ENCODE measurements around the gene ILDR1. TPM values are rescaled to one million over a fixed set of nuclear protein-coding genes. Genes with fewer than 3 reads are reported as not detected.
A peak's percentile ranks its signal among the peaks of the same experiment; 100 is the strongest.
"Not testable (repeated sequence)": the region's sequence is repeated elsewhere in the genome, so short reads cannot be mapped to it uniquely, and the experiment has no call there.

ILDR1 gene
- total RNA-seq, 1 donor from 2014 or later, result 0.20 TPM

DNA sequence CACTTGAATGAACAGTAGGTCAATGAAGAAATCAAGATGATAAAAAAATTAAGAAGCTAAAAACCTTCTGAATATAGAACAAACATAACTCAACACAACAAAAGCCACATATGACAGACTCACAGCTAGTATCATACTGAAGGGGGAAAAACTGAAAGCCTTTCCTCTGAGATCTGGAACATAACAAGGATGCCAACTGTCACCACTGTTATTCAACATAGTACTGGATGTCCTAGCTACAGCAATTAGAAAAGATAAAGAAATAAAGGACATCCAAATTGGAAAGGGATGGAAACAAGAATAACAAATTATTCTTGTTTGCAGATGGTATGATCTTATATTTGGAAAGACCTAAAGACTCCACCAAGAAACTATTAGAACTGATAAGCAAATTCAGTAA is 60.8 kb downstream of the ILDR1 start:
- ATAC-seq, result peak; percentile 57
- DNase-seq, result no peak
- intact Hi-C loops (cut with micrococcal nuclease), result no loop called here

DNA sequence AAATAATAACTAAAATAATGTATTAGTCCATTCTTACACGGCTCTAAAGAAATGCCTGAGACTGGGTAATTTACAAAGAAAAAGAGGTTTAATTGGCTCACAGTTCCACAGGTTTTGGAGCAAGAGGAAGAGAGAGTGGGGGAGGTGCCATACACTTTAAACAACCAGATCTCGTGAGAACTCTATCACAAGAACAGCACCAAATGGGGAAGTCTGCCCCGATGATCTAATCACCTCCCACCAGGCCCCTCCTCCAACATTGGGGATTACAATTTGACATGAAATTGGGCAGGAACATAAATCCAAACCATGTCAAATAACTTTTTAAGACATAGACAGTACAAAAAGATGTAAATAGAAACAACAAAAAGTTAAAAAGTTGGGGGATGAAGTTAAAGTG is 63.2 kb downstream of the ILDR1 start:
- no peak for ATAC-seq
- intact Hi-C loops (cut with micrococcal nuclease), result no loop called here
- DNase-seq, result no peak

DNA sequence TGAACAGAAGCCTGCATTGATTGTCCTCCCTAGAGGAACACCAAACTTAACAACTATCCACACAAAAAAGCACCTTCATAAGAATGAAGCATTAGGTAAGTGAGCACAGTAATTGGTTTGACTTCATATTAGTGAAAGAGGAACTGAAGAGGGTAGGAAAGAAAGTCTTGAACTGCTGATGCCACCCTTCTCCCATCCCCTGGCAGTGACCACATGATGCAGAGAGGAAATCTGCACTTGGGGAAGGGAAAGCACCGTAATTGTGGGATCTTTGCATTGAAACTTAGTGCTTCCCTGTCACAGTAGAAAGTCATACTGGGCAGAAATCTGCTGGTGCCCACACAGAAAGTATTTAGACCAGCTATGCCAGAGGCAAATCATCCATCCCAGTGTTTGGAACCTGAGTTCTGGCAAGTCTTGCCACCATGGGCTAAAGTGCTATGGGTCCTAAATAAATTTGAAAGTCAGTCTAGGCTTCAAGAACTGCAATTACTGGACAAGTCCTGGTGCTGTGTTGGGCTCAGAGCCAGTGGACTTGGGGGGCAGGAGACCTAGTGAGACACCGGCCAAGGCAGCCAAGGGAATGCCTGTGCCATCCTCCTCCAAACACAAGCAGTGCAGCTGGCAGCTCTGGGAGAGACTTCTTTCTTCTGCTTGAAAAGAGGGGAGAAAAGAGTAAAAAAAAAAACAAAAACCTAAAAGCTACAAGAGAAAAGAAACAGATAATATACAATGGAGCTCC is 64.2 kb downstream of the ILDR1 start:
- DNase-seq (no peak), ATAC-seq (peak; percentile 67)
- intact Hi-C loops (cut with micrococcal nuclease), result no loop called here

DNA sequence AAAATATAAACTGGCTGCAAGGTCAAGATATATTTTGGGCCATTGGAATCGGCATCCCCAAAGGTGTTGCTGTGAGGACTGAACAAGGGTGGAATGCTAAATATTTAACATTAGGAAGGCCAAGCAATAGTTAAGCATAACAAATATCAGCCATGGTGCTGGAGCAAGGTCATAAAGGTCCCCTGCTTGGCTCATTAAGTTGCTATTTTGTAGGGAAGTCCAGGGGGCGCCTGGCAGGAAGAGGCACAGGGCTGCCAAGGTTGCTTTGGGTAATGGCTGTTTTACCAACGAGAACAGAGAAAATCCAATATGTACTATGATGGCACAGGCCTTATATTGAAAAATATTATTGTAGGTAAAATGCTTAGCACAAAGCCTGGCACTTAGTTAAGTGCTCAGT is 65.7 kb downstream of the ILDR1 start:
- no peak for ATAC-seq
- DNase-seq, result no peak
- intact Hi-C loops (cut with micrococcal nuclease), result no loop called here

DNA sequence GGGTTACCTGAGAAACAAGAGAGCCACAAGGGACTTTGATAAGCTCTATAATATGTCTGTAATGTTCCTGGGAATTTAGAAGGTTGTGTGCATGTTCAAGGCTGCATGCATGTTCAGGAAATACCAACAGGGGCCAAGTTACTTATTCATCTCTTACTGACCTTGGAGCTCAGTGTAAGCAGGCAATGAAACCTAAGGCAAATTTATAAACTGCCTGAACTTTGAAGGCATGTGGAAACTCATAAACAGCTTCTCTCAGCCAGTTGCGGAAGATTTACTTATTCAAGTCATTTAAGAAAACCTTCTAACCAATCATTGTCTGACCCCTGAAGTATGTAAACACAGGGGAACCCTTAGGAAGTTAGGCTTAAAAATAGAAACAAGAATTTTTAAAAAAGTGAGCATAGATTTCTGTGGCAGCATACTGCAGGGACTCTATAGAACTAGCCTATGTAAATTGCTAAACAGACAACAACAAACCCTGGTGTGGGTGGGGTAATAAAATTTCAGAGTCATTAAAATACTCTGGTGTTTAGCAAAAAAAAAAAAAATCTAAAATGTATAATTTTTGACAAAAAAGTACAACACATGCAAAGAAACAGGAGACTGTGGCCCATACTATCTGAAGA is 70.6 kb downstream of the ILDR1 start:
- intact Hi-C loops (cut with micrococcal nuclease), result no loop called here
- DNase-seq (no peak), ATAC-seq (no peak)

DNA sequence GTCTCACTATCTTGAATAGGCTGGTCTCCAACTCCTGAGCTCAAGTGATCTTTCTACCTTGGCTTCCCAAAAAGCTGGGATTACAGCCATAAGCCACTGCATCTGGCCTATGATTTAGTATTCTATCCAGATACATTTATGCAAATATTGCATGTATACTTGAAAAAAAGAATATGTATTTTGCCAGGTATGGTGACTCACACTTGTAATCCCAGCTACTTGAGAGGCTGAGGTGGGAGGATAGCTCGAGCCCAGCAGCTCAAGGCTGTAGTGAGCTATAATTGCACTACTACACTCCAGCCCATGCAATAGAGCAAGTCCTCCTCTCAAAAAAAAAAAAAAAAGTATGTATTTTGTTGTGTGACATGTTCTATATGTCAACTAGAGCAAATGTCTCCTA is 73.4 kb downstream of the ILDR1 start:
- DNase-seq, result no peak
- ATAC-seq, result no peak
- intact Hi-C loops (cut with micrococcal nuclease), result no loop called here

DNA sequence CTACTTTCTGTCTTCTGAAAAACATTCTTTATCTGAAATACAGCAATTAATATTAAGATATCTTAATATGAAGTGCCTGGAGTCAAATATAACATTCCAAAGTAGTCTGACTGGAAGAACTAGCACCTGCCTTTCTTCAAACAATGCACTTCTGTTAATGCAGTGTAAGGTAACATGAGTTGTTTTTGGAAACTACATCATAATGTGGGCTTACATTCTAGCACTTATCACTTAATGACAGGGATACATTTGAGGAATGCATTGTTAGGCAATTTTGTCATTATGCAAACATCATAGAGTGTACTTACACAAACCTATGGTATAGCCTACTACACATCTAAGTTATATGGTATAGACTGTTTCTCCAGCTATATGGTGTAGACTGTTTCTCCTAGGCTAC is 78.6 kb downstream of the ILDR1 start:
- DNase-seq (no peak), ATAC-seq (no peak)
- intact Hi-C loops (cut with micrococcal nuclease), result no loop called here

DNA sequence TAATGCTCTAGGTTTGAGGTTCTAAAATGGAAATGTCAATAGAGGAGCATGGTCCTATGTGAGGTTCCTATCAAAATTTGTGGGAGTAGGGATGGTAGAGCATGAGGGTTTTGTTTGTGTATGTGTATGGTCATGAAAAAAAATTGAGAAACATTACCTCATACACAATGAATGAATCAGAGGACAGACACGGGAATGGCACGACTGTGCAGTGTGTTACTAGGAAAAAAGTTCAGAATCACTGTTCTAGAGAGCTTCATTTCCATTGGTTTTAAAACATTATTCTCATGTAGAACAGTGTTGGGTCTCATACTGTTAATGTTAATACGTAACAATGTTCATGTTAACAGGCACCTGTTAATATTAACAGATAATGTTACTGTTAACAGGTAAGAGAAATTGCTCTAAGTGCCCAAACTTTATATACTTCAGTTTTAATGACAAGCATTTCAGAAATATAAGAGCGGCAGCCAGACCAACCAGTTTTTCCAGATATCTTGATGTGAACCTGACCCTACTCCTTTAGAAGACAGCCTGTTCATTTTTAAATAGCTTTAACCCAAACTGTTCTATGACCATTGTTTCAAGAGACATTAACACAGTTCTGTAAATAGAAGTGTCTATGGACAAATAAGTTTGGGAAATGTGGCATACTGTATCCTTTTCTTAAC is 79.8 kb downstream of the ILDR1 start:
- ATAC-seq, result no peak
- no peak for DNase-seq
- intact Hi-C loops (cut with micrococcal nuclease), result no loop called here

DNA sequence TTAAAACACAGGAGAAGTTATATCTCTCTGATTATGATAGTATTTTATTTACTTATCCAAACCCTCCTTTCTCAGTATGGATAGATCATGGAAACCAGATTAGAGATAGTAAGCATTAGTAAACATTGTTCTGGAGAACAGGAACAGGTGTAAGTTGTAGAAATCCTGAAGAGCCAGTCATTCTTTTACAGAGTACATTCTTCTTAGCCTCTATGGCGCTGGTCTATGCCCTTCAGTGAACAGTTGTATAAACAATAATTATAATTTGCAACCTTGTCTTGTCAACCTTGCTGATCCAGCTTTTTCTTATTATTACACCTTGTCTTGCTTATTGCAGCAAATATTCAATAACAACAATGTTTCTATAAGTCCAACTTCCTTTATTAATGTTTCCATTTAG is 80.5 kb downstream of the ILDR1 start:
- DNase-seq, result no peak
- no peak for ATAC-seq
- intact Hi-C loops (cut with micrococcal nuclease), result no loop called here

DNA sequence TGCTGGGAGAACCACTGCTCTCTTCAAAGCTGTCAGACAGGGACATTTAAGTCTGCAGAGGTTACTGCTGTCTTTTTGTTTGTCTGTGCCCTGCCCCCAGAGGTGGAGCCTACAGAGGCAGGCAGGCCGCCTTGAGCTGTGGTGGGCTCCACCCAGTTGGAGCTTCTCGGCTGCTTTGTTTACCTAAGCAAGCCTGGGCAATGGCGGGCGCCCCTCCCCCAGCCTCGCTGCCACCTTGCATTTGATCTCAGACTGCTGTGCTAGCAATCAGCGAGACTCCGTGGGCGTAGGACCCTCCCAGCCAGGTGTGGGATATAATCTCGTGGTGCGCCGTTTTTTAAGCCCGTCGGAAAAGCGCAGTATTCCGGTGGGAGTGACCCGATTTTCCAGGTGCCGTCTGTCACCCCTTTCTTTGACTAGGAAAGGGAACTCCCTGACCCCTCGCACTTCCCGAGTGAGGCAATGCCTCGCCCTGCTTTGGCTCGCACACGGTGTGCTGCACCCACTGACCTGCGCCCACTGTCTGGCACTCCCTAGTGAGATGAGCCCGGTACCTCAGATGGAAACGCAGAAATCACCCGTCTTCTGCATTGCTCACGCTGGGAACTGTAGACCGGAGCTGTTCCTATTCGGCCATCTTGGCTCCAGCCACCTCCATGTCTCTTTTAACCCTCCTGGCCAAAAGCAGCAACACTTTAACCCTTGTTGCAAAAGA is 83.7 kb downstream of the ILDR1 start:
- DNase-seq; ATAC-seq; intact Hi-C loops (cut with micrococcal nuclease): not testable (repeated sequence)

Other genes with a start within 250 kb of the ILDR1 start
- gene IQCB1, start 187.2 kb downstream of the ILDR1 start, total RNA-seq, result 6.3 TPM
- 3.5 TPM for gene EAF2, start 187.0 kb downstream of the ILDR1 start, total RNA-seq
- 6.8 TPM for gene SLC15A2, start 127.8 kb downstream of the ILDR1 start, total RNA-seq
- 4.4 TPM for gene CD86, start 33.1 kb upstream of the ILDR1 start, total RNA-seq
- gene CASR, start 161.4 kb upstream of the ILDR1 start, total RNA-seq, result not detected